Measurements from ENCODE around the gene RGR.
"Not testable (repeated sequence)": the region's sequence is repeated elsewhere in the genome, so short reads cannot be mapped to it uniquely, and the experiment has no call there.

Gene RGR

DNA sequence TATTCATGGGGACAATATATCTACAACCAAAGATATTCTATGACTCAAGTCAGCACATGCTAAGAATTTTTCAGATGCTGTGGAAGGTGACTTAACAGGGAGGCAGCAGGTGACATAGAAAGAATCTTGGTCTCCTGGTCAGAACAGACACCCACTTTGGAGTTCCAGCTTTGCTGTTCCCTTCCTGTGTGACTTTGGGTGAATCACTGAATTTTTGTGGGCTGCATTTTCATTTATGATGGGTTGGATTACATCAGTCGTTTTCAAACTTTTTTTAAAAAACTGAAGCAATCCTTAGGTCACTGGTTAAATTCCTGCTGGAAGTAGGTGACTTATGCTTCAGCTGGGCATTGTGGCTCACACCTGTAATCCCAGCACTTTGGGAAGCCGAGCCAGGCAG is 24.9 kb downstream of the RGR start:
- ChIA-PET POLR2A (no interaction called here), CTCF (interaction anchor here (1.2 to 11.7 kb wide), 3 partner anchors 106 to 282 kb away, joined by 3 to 139 read pairs (median 3); no protein-coding TSS in a partner anchor)
- Histone ChIP-seq H3K27me3 (replicated peaks in 2 of 5; ENCODE audit: control insufficient read depth in 4 of 5, insufficient read depth in 5 of 5, low read length in 4 of 5) (no peaks in the 10 kb centered on the region), H3K36me3 (ENCODE audit: control insufficient read depth in 4 of 4, insufficient read depth in 4 of 4, low read length in 3 of 4) (no peaks in the 10 kb centered on the region), H3K4me3 (ENCODE audit: control insufficient read depth in 1 of 7, extremely low read depth in 1 of 7, insufficient read depth in 4 of 7, low read depth in 2 of 7, low read length in 6 of 7) (no peak overlapping the region), H3K9me3 (ENCODE audit: control extremely low read depth in 1 of 5, control insufficient read depth in 4 of 5, insufficient read depth in 2 of 5, low read depth in 1 of 5, low read length in 4 of 5) (peaks cover 0 to 1% (median 0%) of the 10 kb centered on the region in 5 experiments), H3K27ac (ENCODE audit: insufficient read depth in 1 of 2, low read depth in 1 of 2, low read length in 2 of 2, poor library complexity in 1 of 2, severe bottlenecking in 2 of 2) (no peak overlapping the region), H3K4me1 (ENCODE audit: control extremely low read depth in 1 of 4, control insufficient read depth in 4 of 4, insufficient read depth in 4 of 4, low read length in 3 of 4) (peaks cover 0 to 10% (median 2%) of the 10 kb centered on the region in 4 experiments)
- WGBS (ENCODE audit: insufficient coverage), result 50% methylated on average over 1 of the region's 2 CpGs
- no peak for DNase-seq

DNA sequence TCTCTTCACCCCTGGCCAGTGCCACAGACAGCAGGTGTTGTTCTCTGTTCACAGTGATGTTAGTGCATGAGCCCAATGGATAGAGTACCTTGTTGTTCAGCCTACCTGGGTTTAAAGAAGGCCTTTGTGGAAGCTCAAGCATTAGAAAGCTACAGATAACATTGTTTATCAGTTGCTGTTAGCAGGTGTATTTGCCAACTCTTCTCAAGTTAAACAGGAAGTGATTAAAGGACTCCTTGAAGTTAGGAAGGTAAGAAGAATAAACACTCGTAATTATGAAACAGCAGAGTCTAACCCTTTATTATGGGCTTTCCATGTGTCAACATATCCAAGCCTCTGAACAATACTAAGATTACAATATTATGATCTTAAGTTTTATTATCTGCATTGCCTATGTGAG is 25.9 kb downstream of the RGR start:
- no CpG with 5 or more reads among the region's 1 CpG for WGBS (ENCODE audit: insufficient coverage)
- H3K4me1 ChIP-seq (ENCODE audit: control extremely low read depth in 1 of 4, control insufficient read depth in 4 of 4, insufficient read depth in 4 of 4, low read length in 3 of 4), result peaks cover 0 to 8% (median 2%) of the 10 kb centered on the region in 4 experiments
- H3K9me3 ChIP-seq (ENCODE audit: control extremely low read depth in 1 of 5, control insufficient read depth in 4 of 5, insufficient read depth in 2 of 5, low read depth in 1 of 5, low read length in 4 of 5), result peaks cover 0 to 1% (median 0%) of the 10 kb centered on the region in 5 experiments
- H3K36me3 ChIP-seq (ENCODE audit: control insufficient read depth in 4 of 4, insufficient read depth in 4 of 4, low read length in 3 of 4), result no peaks in the 10 kb centered on the region
- no peak for DNase-seq
- no peaks in the 10 kb centered on the region for H3K27me3 ChIP-seq (replicated peaks in 2 of 5; ENCODE audit: control insufficient read depth in 4 of 5, insufficient read depth in 5 of 5, low read length in 4 of 5)
- ChIA-PET POLR2A (no interaction called here), CTCF (interaction anchor here (11.7 kb wide), 1 partner anchor 268 kb away, joined by 139 read pairs; no protein-coding TSS in a partner anchor)
- no peak overlapping the region for H3K4me3 ChIP-seq (ENCODE audit: control insufficient read depth in 1 of 7, extremely low read depth in 1 of 7, insufficient read depth in 4 of 7, low read depth in 2 of 7, low read length in 6 of 7)
- no peak overlapping the region for H3K27ac ChIP-seq (ENCODE audit: insufficient read depth in 1 of 2, low read depth in 1 of 2, low read length in 2 of 2, poor library complexity in 1 of 2, severe bottlenecking in 2 of 2)

GRCh38 chr10:84279876-84280475 is 35.1 kb downstream of the RGR start:
- H3K9me3 ChIP-seq (ENCODE audit: control extremely low read depth in 1 of 5, control insufficient read depth in 4 of 5, insufficient read depth in 2 of 5, low read depth in 1 of 5, low read length in 4 of 5); H3K36me3 ChIP-seq (ENCODE audit: control insufficient read depth in 4 of 4, insufficient read depth in 4 of 4, low read length in 3 of 4); H3K27ac ChIP-seq (ENCODE audit: insufficient read depth in 1 of 2, low read depth in 1 of 2, low read length in 2 of 2, poor library complexity in 1 of 2, severe bottlenecking in 2 of 2); CTCF ChIA-PET; POLR2A ChIA-PET; H3K4me1 ChIP-seq (ENCODE audit: control extremely low read depth in 1 of 4, control insufficient read depth in 4 of 4, insufficient read depth in 4 of 4, low read length in 3 of 4); H3K27me3 ChIP-seq (replicated peaks in 2 of 5; ENCODE audit: control insufficient read depth in 4 of 5, insufficient read depth in 5 of 5, low read length in 4 of 5); DNase-seq; H3K4me3 ChIP-seq (ENCODE audit: control insufficient read depth in 1 of 7, extremely low read depth in 1 of 7, insufficient read depth in 4 of 7, low read depth in 2 of 7, low read length in 6 of 7): not testable (repeated sequence)
- 77% methylated on average over 7 of the region's 31 CpGs for WGBS (ENCODE audit: insufficient coverage)

DNA sequence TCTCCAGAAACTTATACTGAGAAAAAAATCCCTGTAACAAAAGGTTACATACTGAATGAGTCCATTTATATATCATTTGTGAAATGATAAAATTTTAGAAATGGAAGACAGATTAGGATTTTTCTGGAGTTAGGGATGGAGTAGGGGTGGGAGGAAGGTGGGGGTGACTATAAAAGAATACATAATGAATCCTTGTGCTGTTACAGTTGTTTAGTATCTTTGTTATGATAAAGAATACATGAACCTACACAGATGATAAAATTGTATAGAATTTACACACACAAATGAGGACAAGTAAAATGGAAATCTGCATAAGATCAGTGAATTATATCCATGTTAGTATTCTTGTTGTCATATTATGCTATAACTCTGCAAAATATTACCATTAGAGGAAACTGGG is 41.8 kb downstream of the RGR start:
- Histone ChIP-seq H3K27ac (ENCODE audit: insufficient read depth in 1 of 2, low read depth in 1 of 2, low read length in 2 of 2, poor library complexity in 1 of 2, severe bottlenecking in 2 of 2) (no peak overlapping the region), H3K9me3 (ENCODE audit: control extremely low read depth in 1 of 5, control insufficient read depth in 4 of 5, insufficient read depth in 2 of 5, low read depth in 1 of 5, low read length in 4 of 5) (no peaks in the 10 kb centered on the region), H3K27me3 (replicated peaks in 2 of 5; ENCODE audit: control insufficient read depth in 4 of 5, insufficient read depth in 5 of 5, low read length in 4 of 5) (peaks cover 0 to 2% (median 0%) of the 10 kb centered on the region in 5 experiments), H3K4me3 (ENCODE audit: control insufficient read depth in 1 of 7, extremely low read depth in 1 of 7, insufficient read depth in 4 of 7, low read depth in 2 of 7, low read length in 6 of 7) (no peak overlapping the region), H3K4me1 (ENCODE audit: control extremely low read depth in 1 of 4, control insufficient read depth in 4 of 4, insufficient read depth in 4 of 4, low read length in 3 of 4) (no peaks in the 10 kb centered on the region), H3K36me3 (ENCODE audit: control insufficient read depth in 4 of 4, insufficient read depth in 4 of 4, low read length in 3 of 4) (no peaks in the 10 kb centered on the region)
- POLR2A ChIA-PET, result no interaction called here
- no peak for DNase-seq
- CTCF ChIA-PET, result interaction anchor here (1.0 kb wide), 1 partner anchor 19 kb away, joined by 3 read pairs; no protein-coding TSS in a partner anchor

DNA sequence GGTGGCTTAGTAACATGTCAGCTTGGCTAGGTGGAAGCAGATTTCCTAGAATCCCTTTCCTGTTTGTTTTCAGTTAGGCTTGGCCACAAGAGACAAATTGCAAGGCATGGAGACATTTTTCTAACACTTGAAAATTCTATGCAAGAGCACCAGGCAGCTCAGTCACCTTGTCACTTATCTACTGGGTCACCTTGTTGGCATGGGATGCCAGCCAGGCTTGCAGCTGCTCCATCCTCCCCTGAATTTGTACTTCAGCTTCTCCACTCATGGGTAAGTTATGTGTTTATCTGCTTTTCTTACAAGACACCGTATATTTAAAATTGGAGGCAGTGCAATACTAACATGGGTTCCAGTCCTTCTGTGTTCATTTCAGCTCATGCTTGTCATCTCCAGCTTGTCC is 43.3 kb downstream of the RGR start:
- CTCF ChIA-PET, result interaction anchor here (1.2 kb wide), 1 partner anchor 20 kb away, joined by 4 read pairs; no protein-coding TSS in a partner anchor
- POLR2A ChIA-PET, result no interaction called here
- no peaks in the 10 kb centered on the region for H3K36me3 ChIP-seq (ENCODE audit: control insufficient read depth in 4 of 4, insufficient read depth in 4 of 4, low read length in 3 of 4)

DNA sequence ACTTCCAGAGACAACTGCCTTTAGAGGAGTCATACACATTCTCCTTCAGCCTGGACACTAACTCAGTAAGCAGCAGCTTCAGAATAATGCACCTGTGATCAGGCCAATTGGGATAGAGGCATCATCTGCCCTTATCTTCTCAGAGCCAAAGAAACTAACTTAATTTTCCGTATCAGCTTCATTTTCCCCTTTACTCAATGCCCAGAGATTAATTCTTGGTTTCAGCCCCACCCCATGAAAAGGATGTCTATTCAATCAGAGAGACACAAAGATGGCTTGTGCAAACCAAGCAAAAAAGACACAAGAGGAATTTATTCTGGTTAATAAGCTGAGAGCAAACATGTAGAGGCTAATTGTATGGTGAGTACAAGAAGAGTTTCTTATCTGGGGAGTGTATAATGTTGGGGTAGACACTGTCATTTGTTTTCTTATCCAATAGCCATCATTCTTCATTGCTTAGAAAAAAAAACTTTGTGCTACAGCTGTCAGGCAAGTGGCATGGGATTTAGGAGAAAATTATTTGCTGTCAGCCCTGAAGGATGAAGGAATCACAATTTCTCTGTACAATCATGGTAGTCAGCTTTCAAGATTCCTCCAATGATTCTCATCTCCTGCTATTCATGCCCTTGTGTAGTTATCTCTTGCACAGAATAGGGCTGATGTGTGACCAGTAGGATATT is 44.8 kb downstream of the RGR start:
- Histone ChIP-seq H3K4me3 (ENCODE audit: control insufficient read depth in 1 of 7, extremely low read depth in 1 of 7, insufficient read depth in 4 of 7, low read depth in 2 of 7, low read length in 6 of 7) (no peak overlapping the region), H3K27ac (ENCODE audit: insufficient read depth in 1 of 2, low read depth in 1 of 2, low read length in 2 of 2, poor library complexity in 1 of 2, severe bottlenecking in 2 of 2) (no peak overlapping the region), H3K36me3 (ENCODE audit: control insufficient read depth in 4 of 4, insufficient read depth in 4 of 4, low read length in 3 of 4) (no peaks in the 10 kb centered on the region), H3K9me3 (ENCODE audit: control extremely low read depth in 1 of 5, control insufficient read depth in 4 of 5, insufficient read depth in 2 of 5, low read depth in 1 of 5, low read length in 4 of 5) (no peaks in the 10 kb centered on the region), H3K27me3 (replicated peaks in 2 of 5; ENCODE audit: control insufficient read depth in 4 of 5, insufficient read depth in 5 of 5, low read length in 4 of 5) (peaks cover 0 to 2% (median 0%) of the 10 kb centered on the region in 5 experiments), H3K4me1 (ENCODE audit: control extremely low read depth in 1 of 4, control insufficient read depth in 4 of 4, insufficient read depth in 4 of 4, low read length in 3 of 4) (peaks cover 0 to 15% (median 11%) of the 10 kb centered on the region in 4 experiments)
- ChIA-PET POLR2A (no interaction called here), CTCF (no interaction called here)
- no CpG with 5 or more reads among the region's 1 CpG for WGBS (ENCODE audit: insufficient coverage)
- no peak for DNase-seq

More for the DNA sequence above, 43.3 kb downstream of the RGR start:
- H3K4me3 ChIP-seq (ENCODE audit: control insufficient read depth in 1 of 7, extremely low read depth in 1 of 7, insufficient read depth in 4 of 7, low read depth in 2 of 7, low read length in 6 of 7), result no peak overlapping the region
- no peaks in the 10 kb centered on the region for H3K9me3 ChIP-seq (ENCODE audit: control extremely low read depth in 1 of 5, control insufficient read depth in 4 of 5, insufficient read depth in 2 of 5, low read depth in 1 of 5, low read length in 4 of 5)
- H3K27me3 ChIP-seq (replicated peaks in 2 of 5; ENCODE audit: control insufficient read depth in 4 of 5, insufficient read depth in 5 of 5, low read length in 4 of 5), result peaks cover 0 to 2% (median 0%) of the 10 kb centered on the region in 5 experiments
- 100% methylated on average over 1 of the region's 1 CpG for WGBS (ENCODE audit: insufficient coverage)
- H3K27ac ChIP-seq (ENCODE audit: insufficient read depth in 1 of 2, low read depth in 1 of 2, low read length in 2 of 2, poor library complexity in 1 of 2, severe bottlenecking in 2 of 2), result no peak overlapping the region
- peaks cover 0 to under 1% (median 0%) of the 10 kb centered on the region in 4 experiments for H3K4me1 ChIP-seq (ENCODE audit: control extremely low read depth in 1 of 4, control insufficient read depth in 4 of 4, insufficient read depth in 4 of 4, low read length in 3 of 4)
- no peak for DNase-seq

DNA sequence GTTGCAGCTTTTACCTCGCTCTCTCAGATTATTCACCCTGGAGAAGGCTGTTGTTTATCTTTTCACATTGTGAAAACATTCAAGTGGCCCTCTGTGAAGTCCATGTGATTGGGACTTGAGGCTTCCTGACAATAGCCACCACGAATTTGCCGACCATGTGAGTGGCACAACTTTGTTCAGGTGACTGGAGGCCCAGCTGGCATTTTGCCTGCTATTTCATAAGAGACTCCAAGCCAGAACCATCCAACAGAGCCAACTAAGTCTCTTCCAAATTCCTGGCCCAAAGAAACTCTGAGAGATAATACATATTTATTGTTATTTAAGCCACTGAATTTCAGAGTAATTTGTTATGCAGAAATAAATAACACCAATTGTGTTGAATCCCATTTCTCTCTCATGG is 45.4 kb downstream of the RGR start:
- no peak overlapping the region for H3K4me3 ChIP-seq (ENCODE audit: control insufficient read depth in 1 of 7, extremely low read depth in 1 of 7, insufficient read depth in 4 of 7, low read depth in 2 of 7, low read length in 6 of 7)
- peaks cover 0 to 18% (median 12%) of the 10 kb centered on the region in 4 experiments for H3K4me1 ChIP-seq (ENCODE audit: control extremely low read depth in 1 of 4, control insufficient read depth in 4 of 4, insufficient read depth in 4 of 4, low read length in 3 of 4)
- POLR2A ChIA-PET, result no interaction called here
- H3K27me3 ChIP-seq (replicated peaks in 2 of 5; ENCODE audit: control insufficient read depth in 4 of 5, insufficient read depth in 5 of 5, low read length in 4 of 5), result peaks cover 0 to 2% (median 0%) of the 10 kb centered on the region in 5 experiments
- no peaks in the 10 kb centered on the region for H3K36me3 ChIP-seq (ENCODE audit: control insufficient read depth in 4 of 4, insufficient read depth in 4 of 4, low read length in 3 of 4)
- CTCF ChIA-PET, result interaction anchor here (2.1 kb wide), 1 partner anchor 26 kb away, joined by 5 read pairs; no protein-coding TSS in a partner anchor
- no peaks in the 10 kb centered on the region for H3K9me3 ChIP-seq (ENCODE audit: control extremely low read depth in 1 of 5, control insufficient read depth in 4 of 5, insufficient read depth in 2 of 5, low read depth in 1 of 5, low read length in 4 of 5)
- H3K27ac ChIP-seq (ENCODE audit: insufficient read depth in 1 of 2, low read depth in 1 of 2, low read length in 2 of 2, poor library complexity in 1 of 2, severe bottlenecking in 2 of 2), result no peak overlapping the region
- DNase-seq, result no peak
- 90% methylated on average over 3 of the region's 3 CpGs for WGBS (ENCODE audit: insufficient coverage)
